Keratinocyte (primary cell): ENCODE measurements around the gene TMPRSS2. TPM values are rescaled to one million over a fixed set of nuclear protein-coding genes. Genes with fewer than 3 reads are reported as not detected.

Source experiments
- DNase-seq: peaks from one replicate; pipeline ENCODE4 v3.0.0-alpha.2; 2011; ENCODE audit warnings: low read depth, missing footprints, low spot score
- FAIRE-seq: peaks from 2 replicates; lab custom pipeline; 2011; peaks lifted over from hg19 to GRCh38; lab: Jason Lieb, UNC
- H2AFZ ChIP-seq: 2 replicates; pipeline ENCODE4 v1.6.0; 2012; ENCODE audit warnings: low read length, control low read depth, inconsistent platforms; ENCODE audit not compliant: control insufficient read depth
- H3K27ac ChIP-seq: 2 replicates; pipeline ENCODE4 v1.5.1; 2011; ENCODE audit warnings: low read length; ENCODE audit not compliant: control insufficient read depth, insufficient read depth
- H3K27me3 ChIP-seq: 3 replicates; pipeline ENCODE4 v1.6.0; 2011; ENCODE audit warnings: low read length; ENCODE audit not compliant: control insufficient read depth, insufficient read depth; ENCODE audit errors: extremely low read depth
- H3K36me3 ChIP-seq, 2 experiments: 2 replicates in 1 of 2; 3 replicates in 1 of 2; pipeline ENCODE4 v1.5.1; 2011; ENCODE audit warnings: low read length in 2 of 2, mild to moderate bottlenecking in 1 of 2; ENCODE audit not compliant: control insufficient read depth in 2 of 2, insufficient read depth in 2 of 2; ENCODE audit errors: extremely low read depth in 1 of 2
- H3K4me1 ChIP-seq: 3 replicates; pipeline ENCODE4 v1.5.1; 2011; ENCODE audit warnings: low read length; ENCODE audit not compliant: control insufficient read depth, insufficient read depth; ENCODE audit errors: extremely low read depth
- H3K4me2 ChIP-seq: 3 replicates; pipeline ENCODE4 v1.6.0; 2011; ENCODE audit warnings: low read depth, low read length; ENCODE audit not compliant: control insufficient read depth, insufficient read depth; ENCODE audit errors: extremely low read depth
- H3K4me3 ChIP-seq, 3 experiments: fragments of 200-600 bp in 1 of 3; sonication (generic) in 1 of 3; 2 replicates in 2 of 3; 3 replicates in 1 of 3; pipeline ENCODE4 v1.5.1; 2011 to 2016; ENCODE audit warnings: low read length in 3 of 3, mild to moderate bottlenecking in 3 of 3, control low read depth in 2 of 3, inconsistent platforms in 1 of 3, low read depth in 1 of 3, mixed read lengths in 1 of 3, mixed run types in 1 of 3, moderate library complexity in 1 of 3; ENCODE audit not compliant: control insufficient read depth in 2 of 3, insufficient read depth in 2 of 3; ENCODE audit errors: extremely low read depth in 1 of 3
- H3K79me2 ChIP-seq: 2 replicates; pipeline ENCODE4 v1.6.0; 2012; ENCODE audit warnings: low read length; ENCODE audit not compliant: control insufficient read depth, insufficient read depth
- H3K9ac ChIP-seq: 3 replicates; pipeline ENCODE4 v1.6.0; 2011; ENCODE audit warnings: low read length; ENCODE audit not compliant: control insufficient read depth, insufficient read depth; ENCODE audit errors: extremely low read depth
- H3K9me1 ChIP-seq: 3 replicates; pipeline ENCODE4 v1.6.0; 2011; ENCODE audit warnings: low read length; ENCODE audit not compliant: control insufficient read depth, insufficient read depth; ENCODE audit errors: extremely low read depth
- H3K9me3 ChIP-seq: 2 replicates; pipeline ENCODE4 v1.5.1; 2012; ENCODE audit warnings: low read depth, low read length; ENCODE audit not compliant: control insufficient read depth
- H4K20me1 ChIP-seq: 3 replicates; pipeline ENCODE4 v1.6.0; 2011; ENCODE audit warnings: low read length; ENCODE audit not compliant: control insufficient read depth, insufficient read depth; ENCODE audit errors: extremely low read depth
- EZH2 ChIP-seq: IDR thresholded peaks from one replicate; pipeline ENCODE4 v1.6.1; 2012; ENCODE audit warnings: inconsistent platforms, mild to moderate bottlenecking, low read length, moderate library complexity
- dilution Hi-C: fragments of 300-500 bp; cut with MboI; formaldehyde crosslinking; loops from one replicate; pipeline ENCODE4 v1.7.0; 2020; ENCODE audit warnings: low sequenced_read_pairs; ENCODE audit not compliant: extremely low pct_ligation_motif_present
- polyA plus RNA-seq, 5 experiments: library from polyadenylated mRNA; depleted of rRNA in 3 of 5; stranded (reverse) in 3 of 5; stranded (forward) in 1 of 5; unstranded in 1 of 5; fragments of >200 nt; gene quantifications; 1 replicate in 1 of 5; 2 replicates in 3 of 5; 3 replicates in 1 of 5; pipeline versions ENCODE4 v1.2.1 to v1.2.3, GENCODE V29; 2011 to 2012; ENCODE audit warnings: missing spikeins in 2 of 5, low read depth in 1 of 5, low replicate concordance in 1 of 5
- TF ChIP-seq, protein P1 (sequence below), 3 experiments: IDR thresholded peaks in 1 of 3; conservative IDR thresholded peaks in 1 of 3; optimal IDR thresholded peaks in 1 of 3; 2 replicates in 2 of 3; 3 replicates in 1 of 3; pipeline versions ENCODE3 to v1.5.1; 2011; ENCODE audit warnings: low read length in 3 of 3, mild to moderate bottlenecking in 3 of 3, moderate library complexity in 2 of 3, control low read depth in 1 of 3, inconsistent platforms in 1 of 3; ENCODE audit not compliant: insufficient read depth in 2 of 3; ENCODE audit errors: extremely low read depth in 1 of 3

TMPRSS2 gene
- polyA plus RNA-seq, 1 donor (not counting 4 experiments of a cell fraction or from before 2014, with no cell fraction given): not detected

- DNase-seq: no peak
- Histone ChIP-seq H4K20me1 (no peaks in the 10 kb centered on the region), H3K36me3 (peaks cover 8 to 30% of the 10 kb centered on the region in 2 experiments), H3K9ac (no peak overlapping the region), H3K4me3 (no peak overlapping the region), H2AFZ (no peak overlapping the region), H3K27ac (no peak overlapping the region), H3K27me3 (no peaks in the 10 kb centered on the region), H3K79me2 (peaks cover 10% of the 10 kb centered on the region), H3K9me3 (no peaks in the 10 kb centered on the region), H3K4me1 (peaks cover 4% of the 10 kb centered on the region), H3K4me2 (no peak overlapping the region), H3K9me1 (no peaks in the 10 kb centered on the region)
- TF ChIP-seq EZH2: no peak
- TF ChIP-seq, protein P1, sequence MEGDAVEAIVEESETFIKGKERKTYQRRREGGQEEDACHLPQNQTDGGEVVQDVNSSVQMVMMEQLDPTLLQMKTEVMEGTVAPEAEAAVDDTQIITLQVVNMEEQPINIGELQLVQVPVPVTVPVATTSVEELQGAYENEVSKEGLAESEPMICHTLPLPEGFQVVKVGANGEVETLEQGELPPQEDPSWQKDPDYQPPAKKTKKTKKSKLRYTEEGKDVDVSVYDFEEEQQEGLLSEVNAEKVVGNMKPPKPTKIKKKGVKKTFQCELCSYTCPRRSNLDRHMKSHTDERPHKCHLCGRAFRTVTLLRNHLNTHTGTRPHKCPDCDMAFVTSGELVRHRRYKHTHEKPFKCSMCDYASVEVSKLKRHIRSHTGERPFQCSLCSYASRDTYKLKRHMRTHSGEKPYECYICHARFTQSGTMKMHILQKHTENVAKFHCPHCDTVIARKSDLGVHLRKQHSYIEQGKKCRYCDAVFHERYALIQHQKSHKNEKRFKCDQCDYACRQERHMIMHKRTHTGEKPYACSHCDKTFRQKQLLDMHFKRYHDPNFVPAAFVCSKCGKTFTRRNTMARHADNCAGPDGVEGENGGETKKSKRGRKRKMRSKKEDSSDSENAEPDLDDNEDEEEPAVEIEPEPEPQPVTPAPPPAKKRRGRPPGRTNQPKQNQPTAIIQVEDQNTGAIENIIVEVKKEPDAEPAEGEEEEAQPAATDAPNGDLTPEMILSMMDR (optimal IDR thresholded peaks at IDR 0.05 in 1 of 3, IDR thresholded peaks at IDR 0.05 in 1 of 3, conservative IDR thresholded peaks at IDR 0.05 in 1 of 3; ENCODE audit: extremely low read depth in 1 of 3, insufficient read depth in 2 of 3, low read length in 3 of 3): no peak
- dilution Hi-C loops: no loop called here
- FAIRE-seq: no peak
These were observed 79.1 kb downstream of the TMPRSS2 start for GRCh38 chr21:41428847-41429246.

GRCh38 chr21:41428311-41428710, 79.6 kb downstream of the TMPRSS2 start:
- H3K36me3 ChIP-seq: peaks cover 8 to 27% of the 10 kb centered on the region in 2 experiments

More at GRCh38 chr21:41428311-41428710, 79.6 kb downstream of the TMPRSS2 start:
- TF ChIP-seq, protein P1 (optimal IDR thresholded peaks at IDR 0.05 in 1 of 3, IDR thresholded peaks at IDR 0.05 in 1 of 3, conservative IDR thresholded peaks at IDR 0.05 in 1 of 3; ENCODE audit: extremely low read depth in 1 of 3, insufficient read depth in 2 of 3, low read length in 3 of 3): no peak
- no peak for TF ChIP-seq EZH2
- H4K20me1 ChIP-seq: no peaks in the 10 kb centered on the region
- no peaks in the 10 kb centered on the region for H3K9me1 ChIP-seq
- no peak for DNase-seq
- dilution Hi-C loops: no loop called here
- no peak overlapping the region for H3K27ac ChIP-seq
- no peak overlapping the region for H3K9ac ChIP-seq
- H3K4me2 ChIP-seq: no peak overlapping the region
- no peak for FAIRE-seq
- no peak overlapping the region for H3K4me3 ChIP-seq
- no peak overlapping the region for H2AFZ ChIP-seq
- peaks cover 10% of the 10 kb centered on the region for H3K79me2 ChIP-seq
- no peaks in the 10 kb centered on the region for H3K9me3 ChIP-seq
- no peaks in the 10 kb centered on the region for H3K27me3 ChIP-seq
- H3K4me1 ChIP-seq: peaks cover 4% of the 10 kb centered on the region
